H1 (cell line): Measurements from ENCODE around the gene SLC6A2. TPM values are rescaled to one million over a fixed set of nuclear protein-coding genes. Genes with fewer than 3 reads are reported as not detected.

Source experiments
- CTCF ChIA-PET: fragments of 300-600 bp; sonication (Branson Sonifier 250); formaldehyde crosslinking; loops from one replicate; lab custom pipeline; 2021; ENCODE audit not compliant: partially characterized antibody; lab: Charles Lee
- POLR2A ChIA-PET: fragments of 300-600 bp; sonication (Branson Sonifier 250); formaldehyde crosslinking; loops from one replicate; lab custom pipeline; 2021; ENCODE audit warnings: inconsistent platforms; ENCODE audit not compliant: partially characterized antibody; lab: Charles Lee
- DNase-seq, 2 experiments: peaks; one replicate each; pipeline versions ENCODE4 v3.0.0 to v3.0.0-alpha.2; 2010 to 2022; ENCODE audit warnings: low spot score in 2 of 2, low read depth in 1 of 2, mixed read lengths in 1 of 2
- FAIRE-seq: peaks from 2 replicates; lab custom pipeline; 2011; peaks lifted over from hg19 to GRCh38; lab: Jason Lieb, UNC
- H2AFZ ChIP-seq: 2 replicates; pipeline ENCODE4 v1.8.1; 2012; ENCODE audit warnings: low read length, inconsistent platforms
- H2AK5ac ChIP-seq: 2 replicates; pipeline ENCODE4 v1.6.1; 2013; ENCODE audit warnings: low read depth, low read length
- H2BK120ac ChIP-seq: replicated peaks from 2 replicates; pipeline ENCODE3; 2013; ENCODE audit warnings: low read depth, low read length, inconsistent platforms
- H2BK12ac ChIP-seq: 2 replicates; pipeline ENCODE4 v1.6.1; 2013; ENCODE audit warnings: low read depth, low read length
- H2BK15ac ChIP-seq: 2 replicates; pipeline ENCODE4 v1.6.1; 2013; ENCODE audit warnings: low read length
- H2BK20ac ChIP-seq: 2 replicates; pipeline ENCODE4 v1.6.1; 2013; ENCODE audit warnings: low read length
- H2BK5ac ChIP-seq: 2 replicates; pipeline ENCODE4 v1.6.1; 2013; ENCODE audit warnings: low read depth, low read length
- H3K14ac ChIP-seq: 2 replicates; pipeline ENCODE4 v1.6.1; 2013; ENCODE audit warnings: inconsistent platforms; ENCODE audit not compliant: insufficient read length
- H3K18ac ChIP-seq: 2 replicates; pipeline ENCODE4 v1.6.1; 2013; ENCODE audit warnings: low read length; ENCODE audit errors: extremely low read depth
- H3K23ac ChIP-seq: 2 replicates; pipeline ENCODE4 v1.6.1; 2013; ENCODE audit warnings: inconsistent platforms; ENCODE audit not compliant: insufficient read length
- H3K23me2 ChIP-seq: 2 replicates; pipeline ENCODE4 v1.6.1; 2013; ENCODE audit warnings: low read depth, low read length
- H3K27ac ChIP-seq: 2 replicates; pipeline ENCODE4 v1.6.1; 2011; ENCODE audit warnings: low read depth, low read length, inconsistent platforms
- H3K27me3 ChIP-seq, 4 experiments: replicated peaks in 1 of 4; 1 replicate in 1 of 4; 2 replicates in 3 of 4; pipeline versions ENCODE4 v1.6.1 to v1.8.1; 2011 to 2013; ENCODE audit warnings: low read length in 3 of 4, mild to moderate bottlenecking in 3 of 4, inconsistent platforms in 2 of 4, mixed read lengths in 2 of 4, moderate library complexity in 1 of 4; ENCODE audit not compliant: control insufficient read depth in 3 of 4, insufficient read depth in 3 of 4; ENCODE audit errors: extremely low read depth in 1 of 4
- H3K36me3 ChIP-seq, 4 experiments: 2 replicates each; pipeline versions ENCODE4 v1.6.1 to v1.8.1; 2011 to 2013; ENCODE audit warnings: mild to moderate bottlenecking in 4 of 4, low read length in 3 of 4, moderate library complexity in 2 of 4, control low read depth in 1 of 4, inconsistent platforms in 1 of 4; ENCODE audit not compliant: insufficient read depth in 4 of 4, control insufficient read depth in 2 of 4
- H3K4ac ChIP-seq: replicated peaks from 2 replicates; pipeline ENCODE3; 2013; ENCODE audit warnings: low read length, low read depth, mixed read lengths, inconsistent platforms; ENCODE audit not compliant: insufficient read length
- H3K4me1 ChIP-seq, 4 experiments: replicated peaks in 1 of 4; 1 replicate in 1 of 4; 2 replicates in 3 of 4; pipeline versions ENCODE4 v1.6.1 to v1.8.1; 2011 to 2013; ENCODE audit warnings: low read length in 3 of 4, inconsistent platforms in 2 of 4, mixed read lengths in 1 of 4; ENCODE audit not compliant: insufficient read depth in 4 of 4, control insufficient read depth in 3 of 4
- H3K4me2 ChIP-seq, 2 experiments: 2 replicates each; pipeline versions ENCODE4 v1.6.1 to v1.8.1; 2011 to 2013; ENCODE audit warnings: low read depth in 2 of 2, low read length in 2 of 2, control low read depth in 1 of 2, inconsistent platforms in 1 of 2, mild to moderate bottlenecking in 1 of 2; ENCODE audit not compliant: insufficient read depth in 1 of 2
- H3K4me3 ChIP-seq, 4 experiments: fragments of 200-600, 300-600 bp in 1 of 4; sonication (generic), shearing (Covaris generic), sonication (Bioruptor Twin) in 1 of 4; 2 replicates each; pipeline versions ENCODE4 v1.5.1 to v1.8.1; 2011 to 2016; ENCODE audit warnings: low read length in 4 of 4, low read depth in 3 of 4, control low read depth in 2 of 4, inconsistent platforms in 2 of 4, mild to moderate bottlenecking in 2 of 4, mixed read lengths in 1 of 4, moderate library complexity in 1 of 4; ENCODE audit not compliant: insufficient read depth in 2 of 4; ENCODE audit errors: extremely low read depth in 1 of 4
- H3K56ac ChIP-seq: replicated peaks from 2 replicates; pipeline ENCODE3; 2013; ENCODE audit warnings: low read depth, mild to moderate bottlenecking, mixed read lengths, low read length, inconsistent platforms; ENCODE audit not compliant: insufficient read length
- H3K79me1 ChIP-seq: 2 replicates; pipeline ENCODE4 v1.6.1; 2013; ENCODE audit warnings: low read depth, low read length, control low read depth
- H3K79me2 ChIP-seq, 2 experiments: 2 replicates each; pipeline versions ENCODE4 v1.6.1 to v1.8.1; 2012 to 2013; ENCODE audit warnings: low read length in 2 of 2, mild to moderate bottlenecking in 2 of 2, inconsistent platforms in 1 of 2; ENCODE audit not compliant: insufficient read depth in 2 of 2, control insufficient read depth in 1 of 2
- H3K9ac ChIP-seq, 4 experiments: replicated peaks in 1 of 4; 1 replicate in 1 of 4; 2 replicates in 3 of 4; pipeline versions ENCODE4 v1.6.1 to v1.8.1; 2011 to 2013; ENCODE audit warnings: low read depth in 3 of 4, low read length in 3 of 4, control low read depth in 2 of 4, mild to moderate bottlenecking in 2 of 4, moderate library complexity in 2 of 4, inconsistent platforms in 1 of 4; ENCODE audit errors: extremely low read depth in 1 of 4
- H3K9me3 ChIP-seq, 2 experiments: 2 replicates each; pipeline versions ENCODE4 v1.6.1 to v1.8.1; 2012 to 2013; ENCODE audit warnings: mild to moderate bottlenecking in 2 of 2, moderate library complexity in 2 of 2, control low read depth in 1 of 2, inconsistent platforms in 1 of 2, low read depth in 1 of 2, low read length in 1 of 2, mixed read lengths in 1 of 2; ENCODE audit not compliant: insufficient read depth in 2 of 2
- H4K20me1 ChIP-seq, 2 experiments: replicated peaks in 1 of 2; 2 replicates each; pipeline versions ENCODE3 to v1.8.1; 2011 to 2013; ENCODE audit warnings: inconsistent platforms in 2 of 2, low read length in 2 of 2, mild to moderate bottlenecking in 1 of 2; ENCODE audit not compliant: insufficient read depth in 2 of 2, control insufficient read depth in 1 of 2
- H4K5ac ChIP-seq: 2 replicates; pipeline ENCODE4 v1.6.1; 2013; ENCODE audit warnings: low read length, low read depth, mixed read lengths, inconsistent platforms; ENCODE audit not compliant: insufficient read length
- H4K8ac ChIP-seq: 2 replicates; pipeline ENCODE4 v1.8.0; 2013; ENCODE audit warnings: mild to moderate bottlenecking, moderate library complexity, low read length, inconsistent platforms; ENCODE audit not compliant: insufficient read depth; ENCODE audit errors: extremely low read depth
- H4K91ac ChIP-seq: replicated peaks from 2 replicates; pipeline ENCODE3; 2013; ENCODE audit warnings: low read length, mixed read lengths, inconsistent platforms; ENCODE audit not compliant: insufficient read length
- BCL11A ChIP-seq, 2 experiments: IDR thresholded peaks; one replicate each; pipeline ENCODE4 v1.6.1; 2011; ENCODE audit warnings: low read depth in 2 of 2, low read length in 2 of 2, mild to moderate bottlenecking in 2 of 2
- CBX8 ChIP-seq: fragments of 300-800, 300-1000 bp; sonication (generic); IDR thresholded peaks from 2 replicates; pipeline ENCODE4 v1.7.1; 2016; ENCODE audit warnings: low read depth, low read length, borderline replicate concordance
- EZH2 ChIP-seq: fragments of 200-600 bp; sonication (generic); IDR thresholded peaks from 2 replicates; pipeline ENCODE4 v1.7.1; 2012; ENCODE audit warnings: low read depth, mild to moderate bottlenecking, moderate library complexity, low read length, inconsistent platforms; ENCODE audit not compliant: severe bottlenecking
- JUND ChIP-seq: IDR thresholded peaks from 2 replicates; pipeline ENCODE4 v1.6.1; 2011; ENCODE audit warnings: mild to moderate bottlenecking, improper control_type of control experiment, low read length
- RXRA ChIP-seq: IDR thresholded peaks from 2 replicates; pipeline ENCODE4 v1.6.1; 2011; ENCODE audit warnings: low read depth, mild to moderate bottlenecking, low read length, moderate library complexity; ENCODE audit not compliant: insufficient read depth
- SP4 ChIP-seq: IDR thresholded peaks from 2 replicates; pipeline ENCODE4 v1.6.1; 2012; ENCODE audit warnings: low read length, inconsistent platforms
- WGBS, 2 experiments: shearing (Covaris generic) in 1 of 2; methylation state at CpG; one replicate each; pipeline versions ENCODE4 v1.1.6 to v1.1.7; 2013 to 2015; ENCODE audit warnings: low lambda C conversion rate in 2 of 2, mixed read lengths in 2 of 2, inconsistent platforms in 1 of 2, low coverage in 1 of 2, missing lambda C conversion rate in 1 of 2; ENCODE audit not compliant: insufficient replicate concordance in 2 of 2, insufficient coverage in 1 of 2, insufficient read length in 1 of 2; ENCODE audit errors: extremely low coverage in 1 of 2, missing lambda C conversion rate in 1 of 2; 5-methylcytosine and 5-hydroxymethylcytosine counted together
- polyA plus RNA-seq, 7 experiments: library from polyadenylated mRNA; depleted of rRNA in 3 of 7; stranded (reverse) in 5 of 7; unstranded in 2 of 7; fragments of >200 nt in 5 of 7; fragments of 200-250 nt in 2 of 7; gene quantifications; 1 replicate in 5 of 7; 2 replicates in 1 of 7; 4 replicates in 1 of 7; pipeline versions ENCODE4 v1.2.1 to v1.2.3, GENCODE V29; 2011 to 2013; ENCODE audit warnings: missing spikeins in 2 of 7, mixed read lengths in 2 of 7
- total RNA-seq: library from RNA; stranded (reverse); fragmentation: NEBNext Ultra II Directional; extraction: Animal tissue kit (Norgen Biotek cat#: 25700); gene quantifications from 2 replicates; pipeline ENCODE4 v1.2.1, GENCODE V29; 2021

Gene SLC6A2
- total and polyA plus RNA-seq, 2 of the 8 experiments (the other 6 are each of a cell fraction or from before 2014, with no cell fraction given), result 0.35 TPM; not detected in 1

DNA sequence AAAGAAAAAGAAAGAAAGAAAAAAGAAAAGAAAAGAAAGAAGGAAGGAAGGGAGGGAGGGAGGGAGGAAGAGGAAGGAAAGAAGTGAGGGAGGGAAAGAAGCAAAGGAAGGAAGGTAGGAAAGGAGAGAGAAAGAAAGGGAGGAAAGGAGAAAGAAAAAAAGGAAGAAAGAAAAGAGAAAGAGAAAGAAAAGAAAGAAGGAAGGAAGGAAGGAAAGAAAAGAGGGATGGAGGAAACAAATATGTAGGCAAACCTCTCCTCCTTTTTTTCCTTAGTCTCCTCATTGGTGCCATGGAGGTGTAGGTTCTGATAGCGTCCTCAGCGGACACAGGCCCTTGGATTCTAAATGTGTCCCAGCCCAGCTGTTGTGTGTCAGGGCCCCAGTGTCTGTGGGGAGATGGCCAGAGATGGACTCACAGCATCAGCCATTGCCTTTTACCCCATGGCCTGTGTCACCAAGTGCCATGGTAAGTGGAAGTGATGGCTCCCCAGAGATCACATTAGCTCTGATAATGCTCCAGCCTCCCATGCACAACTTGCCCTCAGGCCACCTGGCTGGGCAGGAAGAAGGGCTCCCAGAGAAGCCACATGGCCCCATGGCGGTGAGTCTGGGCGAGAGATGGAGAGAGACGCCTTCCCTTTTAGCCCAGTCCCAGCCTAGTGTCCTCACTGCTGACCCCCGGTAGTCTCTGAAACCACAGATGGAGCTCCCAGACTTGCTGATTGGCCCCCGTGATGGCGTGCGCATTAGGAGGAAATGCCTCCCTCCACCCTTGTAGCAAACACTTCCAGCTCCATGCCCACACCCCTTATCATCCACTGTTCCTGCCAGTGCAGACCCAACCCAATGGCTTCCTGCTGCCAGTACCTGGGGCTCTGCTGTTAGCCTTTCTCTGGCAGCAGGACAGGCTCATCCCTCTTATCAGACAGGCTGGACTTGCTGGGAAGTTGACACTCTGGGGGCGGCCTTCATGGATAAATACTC lies 3.7 kb upstream of the SLC6A2 start:
- Histone ChIP-seq H3K27me3 (peaks cover 30 to 55% (median 40%) of the 10 kb centered on the region in 4 experiments), H3K14ac (no peak overlapping the region)
- TF ChIP-seq RXRA (no peak), EZH2 (no peak), JUND (no peak), SP4 (no peak), BCL11A (IDR thresholded peaks at IDR 0.05; ENCODE audit: low read depth in 2 of 2, low read length in 2 of 2) (no peak), CBX8 (no peak)

More for the DNA sequence above, 3.7 kb upstream of the SLC6A2 start:
- Histone ChIP-seq H2BK20ac (no peak overlapping the region), H4K20me1 (peaks cover 0 to 3% of the 10 kb centered on the region in 2 experiments), H4K5ac (no peak overlapping the region), H3K4me3 (no peak overlapping the region), H2BK120ac (no peak overlapping the region), H2BK12ac (no peak overlapping the region), H3K23me2 (peaks cover 16% of the 10 kb centered on the region), H3K9me3 (no peaks in the 10 kb centered on the region), H3K23ac (no peak overlapping the region), H3K79me2 (no peaks in the 10 kb centered on the region), H2BK5ac (no peak overlapping the region), H2AK5ac (no peak overlapping the region), H2AFZ (no peak overlapping the region), H4K91ac (no peak overlapping the region), H3K18ac (no peak overlapping the region), H3K4me2 (no peak overlapping the region), H3K4ac (no peak overlapping the region), H3K56ac (no peak overlapping the region), H3K36me3 (no peaks in the 10 kb centered on the region), H4K8ac (no peak overlapping the region), H2BK15ac (no peak overlapping the region), H3K27ac (no peak overlapping the region), H3K79me1 (no peaks in the 10 kb centered on the region), H3K9ac (no peak overlapping the region), H3K4me1 (peaks cover 0 to 3% (median 1%) of the 10 kb centered on the region in 4 experiments; a peak in 4 of 7 replicates)
- POLR2A ChIA-PET, result no interaction called here
- FAIRE-seq (no peak), DNase-seq (no peak)
- 86% methylated on average over 10 of the region's 10 CpGs; no CpG with 5 or more reads in 1 of the 2 experiments for WGBS, 2 experiments
- CTCF ChIA-PET, result interaction anchor here (1.2 kb wide), 1 partner anchor 187 kb away, joined by 9 read pairs; no protein-coding TSS in a partner anchor
